GM12873 (cell line): Measurements from ENCODE around the gene TMPRSS3.

Experiments
- TF ChIP-seq, protein P1 (sequence below): IDR thresholded peaks from 2 replicates; pipeline ENCODE4 v1.5.1; 2012; ENCODE audit warnings: low read depth, mild to moderate bottlenecking, moderate library complexity, low read length, control low read depth; ENCODE audit not compliant: insufficient read depth; ENCODE audit errors: missing control alignments

TMPRSS3 gene

DNA sequence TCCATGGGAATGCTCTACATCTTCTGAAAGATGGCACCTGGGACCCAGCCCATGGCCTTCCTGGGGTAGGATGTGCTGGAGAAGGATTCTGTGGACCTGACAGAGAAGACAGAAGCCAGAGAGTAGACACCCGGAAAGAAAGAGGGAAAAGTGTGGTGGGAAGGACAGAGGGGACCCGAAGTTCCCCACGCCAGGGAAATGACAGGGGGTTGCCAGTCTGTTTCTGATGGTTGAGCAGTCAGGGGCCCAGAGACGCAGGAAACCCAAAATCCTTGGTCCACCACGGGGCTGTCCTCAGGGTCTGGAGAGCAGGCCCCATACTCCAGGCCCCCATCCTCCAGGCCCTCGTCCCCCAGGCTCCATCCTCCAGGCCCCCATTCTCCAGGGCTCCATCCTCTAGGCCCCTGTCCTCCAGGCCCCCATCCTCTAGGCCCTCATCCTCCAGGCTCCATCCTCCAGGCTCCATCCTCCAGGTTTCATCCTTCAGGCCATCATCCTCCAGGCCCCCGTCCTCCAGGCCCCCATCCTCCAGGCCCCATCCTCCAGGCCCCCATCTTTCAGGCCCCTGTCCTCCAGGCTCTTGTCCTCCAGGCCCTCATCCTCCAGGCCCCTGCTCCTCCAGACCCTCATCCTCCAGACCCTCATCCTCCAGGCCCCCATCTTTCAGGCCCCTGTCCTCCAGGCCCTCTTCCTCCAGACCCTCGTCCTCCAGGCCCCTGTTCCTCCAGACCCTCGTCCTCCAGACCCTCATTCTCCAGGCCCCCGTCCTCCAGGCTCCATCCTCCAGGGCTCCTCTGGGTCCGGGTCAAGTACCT, 44.0 kb downstream of the TMPRSS3 start:
- TF ChIP-seq, protein P1, sequence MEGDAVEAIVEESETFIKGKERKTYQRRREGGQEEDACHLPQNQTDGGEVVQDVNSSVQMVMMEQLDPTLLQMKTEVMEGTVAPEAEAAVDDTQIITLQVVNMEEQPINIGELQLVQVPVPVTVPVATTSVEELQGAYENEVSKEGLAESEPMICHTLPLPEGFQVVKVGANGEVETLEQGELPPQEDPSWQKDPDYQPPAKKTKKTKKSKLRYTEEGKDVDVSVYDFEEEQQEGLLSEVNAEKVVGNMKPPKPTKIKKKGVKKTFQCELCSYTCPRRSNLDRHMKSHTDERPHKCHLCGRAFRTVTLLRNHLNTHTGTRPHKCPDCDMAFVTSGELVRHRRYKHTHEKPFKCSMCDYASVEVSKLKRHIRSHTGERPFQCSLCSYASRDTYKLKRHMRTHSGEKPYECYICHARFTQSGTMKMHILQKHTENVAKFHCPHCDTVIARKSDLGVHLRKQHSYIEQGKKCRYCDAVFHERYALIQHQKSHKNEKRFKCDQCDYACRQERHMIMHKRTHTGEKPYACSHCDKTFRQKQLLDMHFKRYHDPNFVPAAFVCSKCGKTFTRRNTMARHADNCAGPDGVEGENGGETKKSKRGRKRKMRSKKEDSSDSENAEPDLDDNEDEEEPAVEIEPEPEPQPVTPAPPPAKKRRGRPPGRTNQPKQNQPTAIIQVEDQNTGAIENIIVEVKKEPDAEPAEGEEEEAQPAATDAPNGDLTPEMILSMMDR = no peak

DNA sequence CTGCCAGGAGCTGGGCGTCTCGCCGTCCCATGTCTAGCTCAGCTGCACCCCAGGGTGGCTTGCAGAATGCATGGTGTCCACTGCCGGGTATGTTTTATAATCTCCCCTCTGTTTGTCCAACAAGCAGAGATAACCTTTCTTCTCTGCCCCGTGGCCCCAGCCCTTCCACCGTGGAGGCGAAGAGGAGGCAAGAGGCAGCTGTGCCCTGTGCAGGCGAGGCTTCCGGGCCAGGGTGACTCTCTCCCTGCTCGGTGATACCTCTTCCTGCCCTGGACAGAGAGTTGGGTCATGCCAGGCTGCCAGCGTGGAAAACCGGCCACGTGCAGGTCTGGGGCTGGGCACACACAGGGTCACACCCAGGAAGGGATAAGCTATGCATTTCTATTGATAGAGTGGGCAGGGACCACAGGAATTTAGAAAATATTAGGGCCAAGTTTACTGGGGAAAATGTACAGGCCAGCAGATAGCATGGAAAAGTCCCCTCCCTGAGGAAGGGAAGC, 44.9 kb downstream of the TMPRSS3 start, which contains the start of gene TFF2:
Gene TFF2, minus strand, starts transcription at position 68 of the 500 bp plus-strand sequence. Its CDS starts 37 bp downstream, at position 31.
- TF ChIP-seq, protein P1 = no peak

DNA sequence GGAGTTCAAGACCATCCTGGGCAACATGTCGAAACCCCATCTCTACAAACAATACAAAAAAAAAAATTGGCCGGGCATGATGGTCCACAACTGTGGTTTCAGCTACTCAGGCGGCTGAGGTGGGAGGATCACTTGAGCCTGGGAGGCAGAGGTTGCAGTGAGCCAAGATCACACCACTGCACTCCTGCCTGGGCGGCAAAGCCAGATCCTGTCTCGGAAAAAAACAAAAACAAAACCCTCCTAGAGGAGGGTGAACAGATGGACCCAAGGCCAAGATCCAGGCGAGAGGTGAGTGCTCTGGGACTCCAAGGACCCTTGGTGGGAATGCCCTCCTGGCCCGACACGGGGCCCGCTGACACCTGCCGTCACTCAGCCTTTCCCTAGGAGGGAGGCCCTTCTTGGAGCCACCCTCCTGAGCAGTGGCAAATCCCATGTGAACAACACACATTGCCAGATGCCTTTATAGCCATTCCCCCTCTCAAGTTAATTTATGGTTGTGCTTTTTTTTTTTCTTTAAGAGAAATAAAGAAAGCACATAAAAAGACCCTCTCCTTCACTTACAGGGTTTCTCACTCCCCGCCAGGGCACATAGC, 45.4 kb downstream of the TMPRSS3 start:
- TF ChIP-seq, protein P1 = no peak

DNA sequence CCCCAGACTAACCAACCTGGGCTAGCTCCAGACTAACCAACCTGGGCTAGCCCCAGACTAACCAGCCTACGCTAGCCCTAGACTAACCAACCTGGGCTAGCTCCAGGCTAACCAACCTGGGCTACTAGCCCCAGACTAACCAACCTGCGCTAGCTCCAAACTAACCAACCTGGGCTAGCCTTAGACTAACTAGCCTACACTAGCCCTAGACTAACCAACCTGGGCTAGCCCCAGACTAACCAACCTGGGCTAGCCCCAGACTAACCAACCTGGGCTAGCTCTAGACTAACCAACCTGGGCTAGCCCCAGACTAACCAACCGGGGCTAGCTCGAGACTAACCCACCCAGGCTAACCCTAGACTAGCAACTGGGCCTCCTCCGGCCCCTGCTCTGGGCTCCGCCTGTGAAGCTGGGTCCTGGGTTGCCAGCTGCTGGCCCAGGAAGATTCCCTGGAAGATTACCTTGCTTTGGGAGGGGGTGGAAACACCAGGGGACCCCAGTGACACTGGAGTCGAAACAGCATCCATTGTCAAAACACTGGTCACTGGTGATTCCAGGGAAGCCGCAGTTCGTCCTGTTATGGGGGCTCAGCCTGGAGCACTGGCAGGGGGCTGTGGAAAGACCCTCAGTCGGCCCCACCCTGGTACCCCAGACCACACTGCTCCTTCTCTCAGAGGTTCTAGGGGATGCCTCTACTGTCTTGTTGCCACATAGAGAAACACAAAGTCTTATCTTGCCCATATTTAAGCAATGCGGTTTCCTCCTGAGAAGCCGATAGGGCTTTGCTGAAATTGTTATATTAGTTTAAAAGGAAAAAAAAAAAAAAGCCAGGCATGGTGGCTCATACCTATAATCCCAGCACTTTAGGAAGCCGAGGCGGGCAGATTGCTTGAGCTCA, 46.2 kb downstream of the TMPRSS3 start:
- TF ChIP-seq, protein P1 = no peak

DNA sequence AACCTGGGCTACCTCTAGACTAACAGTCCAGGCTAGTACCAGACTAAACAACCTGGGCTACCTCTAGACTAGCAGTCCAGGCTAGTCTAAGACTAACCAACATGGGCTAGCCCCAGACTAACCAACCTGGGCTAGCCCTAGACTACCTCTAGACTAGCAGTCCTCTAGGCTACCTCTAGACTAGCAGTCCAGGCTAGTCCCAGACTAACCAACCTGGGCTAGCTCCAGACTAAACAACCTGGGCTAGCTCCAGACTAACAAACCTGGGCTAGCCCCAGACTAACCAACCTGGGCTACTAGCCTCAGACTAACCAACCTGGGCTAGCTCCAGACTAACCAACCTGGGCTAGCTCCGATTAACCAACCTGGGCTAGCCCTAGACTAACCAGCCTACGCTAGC, 47.1 kb downstream of the TMPRSS3 start:
- TF ChIP-seq, protein P1 = no peak

DNA sequence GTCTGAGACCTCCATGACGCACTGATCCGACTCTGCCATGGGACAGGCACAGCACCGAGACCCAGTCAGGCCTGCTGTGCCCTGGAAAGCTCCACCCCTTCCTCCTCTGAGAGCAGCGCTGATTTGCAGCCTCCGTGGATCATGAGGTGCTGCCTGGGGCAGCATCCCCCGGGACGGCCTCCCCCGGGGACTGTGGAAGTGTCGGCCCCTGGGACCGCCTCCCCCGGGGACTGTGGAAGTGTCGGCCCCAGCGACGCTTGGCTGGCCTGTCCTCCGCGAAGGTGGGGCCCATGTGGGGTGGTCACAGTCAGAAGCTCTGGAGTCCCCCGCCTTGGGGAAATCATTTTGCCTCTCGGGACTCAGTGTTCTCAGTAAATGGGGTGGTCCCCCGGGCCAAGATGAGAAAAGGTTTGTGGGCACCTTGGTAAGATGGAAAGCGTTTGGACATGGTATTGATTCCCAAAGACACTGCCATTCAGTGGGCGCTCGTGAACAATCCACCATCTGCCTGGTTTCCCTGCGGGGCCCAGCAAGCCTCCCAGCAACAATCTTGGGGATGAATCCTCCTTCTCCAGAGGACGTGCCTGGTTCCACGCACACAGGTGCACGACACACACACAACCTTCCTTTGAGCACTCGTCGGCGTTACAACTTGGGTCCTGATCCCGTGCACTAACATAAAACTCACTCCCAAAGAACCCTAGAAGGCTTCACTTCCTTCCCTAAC, 48.1 kb downstream of the TMPRSS3 start:
- TF ChIP-seq, protein P1 = no peak
